Choroid plexus epithelial cell (primary cell): ENCODE results near the gene SAMD5.
"Not testable (repeated sequence)": the region's sequence is repeated elsewhere in the genome, so short reads cannot be mapped to it uniquely, and the experiment has no call there.

Experiments
- DNase-seq: peaks from one replicate; pipeline ENCODE4 v3.0.0-alpha.2; 2010; ENCODE audit warnings: low read depth
- H3K4me3 ChIP-seq: 2 replicates; pipeline ENCODE4 v1.5.1; 2011; ENCODE audit warnings: low read depth, mild to moderate bottlenecking, control low read depth, low read length, moderate library complexity
- CTCF ChIP-seq: conservative IDR thresholded peaks from 2 replicates; pipeline ENCODE4 v1.5.1; 2011; ENCODE audit warnings: low read depth, mild to moderate bottlenecking, control low read depth, inconsistent platforms, low read length, moderate library complexity

The SAMD5 gene

DNA sequence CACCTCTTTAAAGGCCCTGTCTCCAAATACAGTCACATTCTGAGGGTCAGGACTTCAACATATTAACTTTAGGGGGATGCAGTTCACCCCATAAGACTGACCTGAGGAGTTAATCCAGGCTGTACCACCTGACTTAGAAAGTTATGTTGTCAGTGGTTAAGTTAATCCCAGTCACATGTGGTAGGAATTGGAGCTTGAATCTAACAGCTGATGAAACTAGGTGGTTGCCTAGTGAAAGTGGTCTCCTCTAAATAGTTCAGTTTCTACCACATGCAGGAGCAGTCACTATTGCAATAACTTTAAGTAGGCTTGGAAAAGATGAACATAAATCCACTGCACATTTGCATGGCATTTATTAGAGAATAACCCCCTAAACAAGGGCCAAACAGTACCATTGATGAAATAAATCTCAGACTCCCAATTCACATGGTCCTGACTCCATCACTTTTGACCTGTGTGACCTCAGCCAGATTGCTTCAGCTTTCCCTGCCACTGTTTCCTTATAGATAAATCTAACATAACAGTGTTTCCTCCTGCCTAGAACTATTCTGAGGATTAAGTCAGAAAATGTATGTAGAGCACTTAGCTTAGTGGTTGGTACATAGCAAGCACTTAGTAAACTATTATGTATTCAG lies 20.1 kb downstream of the SAMD5 start:
- H3K4me3 ChIP-seq, result no peak overlapping the region
- no peak for TF ChIP-seq CTCF
- peak; percentile 6 for DNase-seq

GRCh38 chr6:147530132-147531060 lies 21.9 kb downstream of the SAMD5 start:
- TF ChIP-seq CTCF, result no peak
- no peak overlapping the region for H3K4me3 ChIP-seq
- no peak for DNase-seq

DNA sequence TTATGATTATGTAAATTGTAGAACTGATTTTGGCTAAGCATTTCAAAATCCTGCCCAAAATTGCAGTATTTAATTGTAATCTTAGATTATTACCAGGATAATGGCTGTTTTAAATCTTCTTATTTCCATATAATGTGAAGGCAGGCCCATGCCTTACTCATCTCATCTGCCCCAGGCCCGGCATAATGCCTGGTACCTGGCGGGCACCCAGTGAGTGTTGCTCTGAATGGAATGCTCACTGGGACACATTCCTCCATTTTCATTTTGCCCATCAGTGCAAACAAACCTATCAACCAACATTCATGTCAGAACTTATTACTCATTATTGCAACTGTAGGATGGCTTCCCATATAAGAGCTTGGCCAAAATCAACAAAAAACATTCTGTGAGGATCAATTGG lies 22.8 kb downstream of the SAMD5 start:
- no peak for DNase-seq
- TF ChIP-seq CTCF, result no peak
- H3K4me3 ChIP-seq, result no peak overlapping the region

- no peak overlapping the region for H3K4me3 ChIP-seq
- TF ChIP-seq CTCF, result no peak
- no peak for DNase-seq
Measured at GRCh38 chr6:147534116-147534860, 25.8 kb downstream of the SAMD5 start.

- no peak for TF ChIP-seq CTCF
- H3K4me3 ChIP-seq, result no peak overlapping the region
- no peak for DNase-seq
Measured at GRCh38 chr6:147538821-147539220, 30.3 kb downstream of the SAMD5 start.

GRCh38 chr6:147540075-147540474 lies 31.6 kb downstream of the SAMD5 start:
- H3K4me3 ChIP-seq, result no peak overlapping the region
- no peak for TF ChIP-seq CTCF
- no peak for DNase-seq

DNA sequence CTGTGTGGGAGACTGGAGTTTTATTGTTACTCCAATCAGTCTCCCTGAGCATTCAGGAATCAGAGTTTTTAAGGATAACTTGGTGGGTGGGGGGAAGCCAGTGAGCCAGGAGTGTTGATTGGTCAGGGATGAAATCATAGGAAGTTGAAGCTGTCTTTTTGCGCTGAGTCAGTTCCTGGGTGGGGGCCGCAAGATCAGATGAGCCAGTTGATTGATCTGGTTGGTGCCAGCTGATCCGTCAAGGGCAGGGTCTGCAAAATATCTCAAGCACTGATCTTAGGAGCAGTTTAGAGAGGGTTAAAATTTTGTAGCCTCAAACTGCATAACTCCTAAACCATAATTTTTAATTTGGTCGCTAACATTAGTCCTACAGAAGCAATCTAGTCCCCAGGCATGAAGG lies 33.9 kb downstream of the SAMD5 start:
- not testable (repeated sequence) for DNase-seq, H3K4me3 ChIP-seq
